Measurements from ENCODE around the gene FUCA2. TPM values are rescaled to one million over a fixed set of nuclear protein-coding genes. Genes with fewer than 3 reads are reported as not detected.
"Not testable (repeated sequence)": the region's sequence is repeated elsewhere in the genome, so short reads cannot be mapped to it uniquely, and the experiment has no call there.

FUCA2 gene
- total RNA-seq, 1 experiment from 2014 or later: 15.3 TPM

DNA sequence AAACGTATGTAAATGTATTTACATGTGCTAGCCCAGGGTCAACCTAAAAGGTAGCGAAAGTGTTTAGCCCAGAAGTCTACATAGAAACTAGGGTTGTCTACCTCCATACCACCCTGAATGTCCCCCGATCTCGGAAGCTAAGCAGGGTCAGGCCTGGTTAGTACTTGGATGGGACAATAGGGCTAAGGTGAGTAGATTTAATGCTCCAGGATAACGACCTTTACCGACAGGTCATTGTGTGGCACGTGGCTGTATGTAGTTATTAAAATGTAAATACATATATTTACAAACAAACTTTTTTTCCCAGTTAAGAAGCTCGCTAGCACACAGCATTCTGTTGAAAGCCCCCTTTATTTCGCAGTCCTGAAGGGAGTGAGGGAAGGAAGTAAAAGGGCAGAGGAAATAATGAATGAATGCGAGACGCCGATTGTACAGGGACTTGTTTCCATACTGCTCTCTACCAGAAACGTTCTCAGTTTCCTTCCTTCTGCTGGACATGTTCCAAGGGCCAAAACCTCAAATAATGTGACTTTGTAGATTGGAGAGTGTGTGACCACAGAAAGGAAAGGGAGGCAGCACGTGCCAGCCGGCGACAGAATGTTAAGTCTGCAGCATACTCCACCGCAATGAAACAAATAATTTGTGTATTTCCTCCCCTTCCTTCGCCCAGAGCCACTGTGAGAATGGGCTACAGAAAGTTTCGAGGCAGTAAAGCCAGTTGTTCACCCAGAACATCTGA is 61.6 kb downstream of the FUCA2 start:
- Histone ChIP-seq H3K4me1 (ENCODE audit: insufficient read depth, low read length, poor library complexity, severe bottlenecking) (peaks cover 7% of the 10 kb centered on the region), H3K36me3 (ENCODE audit: insufficient read depth, low read length, poor library complexity, severe bottlenecking) (no peaks in the 10 kb centered on the region), H3K27me3 (replicated peaks; ENCODE audit: insufficient read depth, low read depth, low read length, poor library complexity) (no peaks in the 10 kb centered on the region), H3K27ac (ENCODE audit: low read depth, low read length, poor library complexity, severe bottlenecking) (peak overlapping the region; percentile 71), H3K9me3 (ENCODE audit: low read depth, low read length, poor library complexity, severe bottlenecking) (no peaks in the 10 kb centered on the region), H3K4me3 (ENCODE audit: low read depth, low read length, poor library complexity, severe bottlenecking) (peak overlapping the region; percentile 57)
- POLR2A ChIA-PET (ENCODE audit: low non-redundant PET): no interaction called here
- no peak for TF ChIP-seq EZH2 (IDR thresholded peaks at IDR 0.05; ENCODE audit: borderline replicate concordance, low read depth, low read length, poor library complexity, severe bottlenecking)
- TF ChIP-seq, protein P1, sequence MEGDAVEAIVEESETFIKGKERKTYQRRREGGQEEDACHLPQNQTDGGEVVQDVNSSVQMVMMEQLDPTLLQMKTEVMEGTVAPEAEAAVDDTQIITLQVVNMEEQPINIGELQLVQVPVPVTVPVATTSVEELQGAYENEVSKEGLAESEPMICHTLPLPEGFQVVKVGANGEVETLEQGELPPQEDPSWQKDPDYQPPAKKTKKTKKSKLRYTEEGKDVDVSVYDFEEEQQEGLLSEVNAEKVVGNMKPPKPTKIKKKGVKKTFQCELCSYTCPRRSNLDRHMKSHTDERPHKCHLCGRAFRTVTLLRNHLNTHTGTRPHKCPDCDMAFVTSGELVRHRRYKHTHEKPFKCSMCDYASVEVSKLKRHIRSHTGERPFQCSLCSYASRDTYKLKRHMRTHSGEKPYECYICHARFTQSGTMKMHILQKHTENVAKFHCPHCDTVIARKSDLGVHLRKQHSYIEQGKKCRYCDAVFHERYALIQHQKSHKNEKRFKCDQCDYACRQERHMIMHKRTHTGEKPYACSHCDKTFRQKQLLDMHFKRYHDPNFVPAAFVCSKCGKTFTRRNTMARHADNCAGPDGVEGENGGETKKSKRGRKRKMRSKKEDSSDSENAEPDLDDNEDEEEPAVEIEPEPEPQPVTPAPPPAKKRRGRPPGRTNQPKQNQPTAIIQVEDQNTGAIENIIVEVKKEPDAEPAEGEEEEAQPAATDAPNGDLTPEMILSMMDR (conservative IDR thresholded peaks at IDR 0.05; ENCODE audit: low read depth, low read length): no peak
- DNase-seq (ENCODE audit: low spot score): peak; percentile 18
- CTCF ChIA-PET: no interaction called here
- intact Hi-C loops (cut with micrococcal nuclease; ENCODE audit: unreplicated experiment): no loop called here
- TSS peak; percentile 89 for BruUV-seq (replicated peaks)

DNA sequence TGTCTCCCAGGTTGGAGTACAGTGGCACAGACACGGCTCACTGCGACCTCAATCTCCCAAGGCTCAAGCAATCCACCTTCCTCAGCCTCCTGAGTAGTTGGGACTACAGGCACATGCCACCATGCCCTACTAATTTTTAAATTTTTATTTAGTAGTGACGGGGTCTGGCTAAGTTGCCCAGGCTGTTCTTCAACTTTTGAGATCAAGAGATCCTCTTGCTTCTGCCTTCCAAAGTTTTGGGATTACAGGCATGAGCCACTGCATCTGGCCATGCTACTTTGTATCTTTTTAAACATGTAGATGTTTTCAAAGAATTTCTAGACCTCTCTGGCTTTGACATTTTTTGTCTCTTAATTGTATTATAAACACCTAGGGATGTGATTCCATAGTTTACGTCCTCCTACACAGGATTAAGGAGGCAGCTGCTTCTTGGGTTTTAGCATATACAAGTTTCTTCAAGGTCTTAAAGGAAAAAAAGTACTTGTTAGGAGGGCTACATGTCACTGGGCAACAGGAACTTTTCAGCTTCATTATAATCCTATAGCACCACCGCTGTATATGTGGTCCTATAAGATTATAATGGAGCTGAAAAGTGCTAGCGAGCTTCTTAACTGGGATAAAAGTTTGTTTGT is 62.3 kb downstream of the FUCA2 start:
- Histone ChIP-seq H3K4me3 (ENCODE audit: low read depth, low read length, poor library complexity, severe bottlenecking) (peak overlapping the region; percentile 57), H3K27me3 (replicated peaks; ENCODE audit: insufficient read depth, low read depth, low read length, poor library complexity) (no peaks in the 10 kb centered on the region), H3K36me3 (ENCODE audit: insufficient read depth, low read length, poor library complexity, severe bottlenecking) (no peaks in the 10 kb centered on the region), H3K27ac (ENCODE audit: low read depth, low read length, poor library complexity, severe bottlenecking) (peak overlapping the region; percentile 71), H3K9me3 (ENCODE audit: low read depth, low read length, poor library complexity, severe bottlenecking) (no peaks in the 10 kb centered on the region), H3K4me1 (ENCODE audit: insufficient read depth, low read length, poor library complexity, severe bottlenecking) (peaks cover 7% of the 10 kb centered on the region)
- CTCF ChIA-PET: no interaction called here
- POLR2A ChIA-PET (ENCODE audit: low non-redundant PET): no interaction called here
- intact Hi-C loops (cut with micrococcal nuclease; ENCODE audit: unreplicated experiment): no loop called here
- no peak for TF ChIP-seq EZH2 (IDR thresholded peaks at IDR 0.05; ENCODE audit: borderline replicate concordance, low read depth, low read length, poor library complexity, severe bottlenecking)
- TF ChIP-seq, protein P1 (conservative IDR thresholded peaks at IDR 0.05; ENCODE audit: low read depth, low read length): no peak
- DNase-seq (ENCODE audit: low spot score): no peak
- no TSS peak for BruUV-seq (replicated peaks)

DNA sequence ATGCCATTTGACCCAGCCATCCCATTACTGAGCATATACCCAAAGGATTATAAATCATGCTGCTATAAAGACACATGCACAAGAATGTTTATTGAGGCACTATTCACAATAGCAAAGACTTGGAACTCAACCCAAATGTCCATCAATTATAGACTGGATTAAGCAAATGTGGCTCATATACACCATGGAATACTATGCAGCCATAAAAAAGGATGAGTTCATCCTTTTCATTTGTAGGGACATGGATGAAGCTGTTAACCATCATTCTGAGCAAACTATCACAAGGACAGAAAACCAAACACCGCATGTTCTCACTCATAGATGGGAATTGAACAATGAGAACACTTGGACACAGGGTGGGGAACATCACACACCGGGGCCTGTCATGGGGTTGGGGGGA is 63.7 kb downstream of the FUCA2 start:
- POLR2A ChIA-PET (ENCODE audit: low non-redundant PET); H3K27me3 ChIP-seq (replicated peaks; ENCODE audit: insufficient read depth, low read depth, low read length, poor library complexity); H3K36me3 ChIP-seq (ENCODE audit: insufficient read depth, low read length, poor library complexity, severe bottlenecking); H3K4me1 ChIP-seq (ENCODE audit: insufficient read depth, low read length, poor library complexity, severe bottlenecking); H3K4me3 ChIP-seq (ENCODE audit: low read depth, low read length, poor library complexity, severe bottlenecking); intact Hi-C loops (cut with micrococcal nuclease; ENCODE audit: unreplicated experiment); DNase-seq (ENCODE audit: low spot score); CTCF ChIA-PET; H3K27ac ChIP-seq (ENCODE audit: low read depth, low read length, poor library complexity, severe bottlenecking); H3K9me3 ChIP-seq (ENCODE audit: low read depth, low read length, poor library complexity, severe bottlenecking); BruUV-seq (replicated peaks): not testable (repeated sequence)

Other genes starting within 250 kb of the FUCA2 start
- 9.0 and 9.9 TPM in 2 replicates for gene ADAT2, start 61.0 kb downstream of the FUCA2 start, total RNA-seq (2021)
- gene PEX3, start 60.9 kb downstream of the FUCA2 start, total RNA-seq (2021): 15.5 and 19.0 TPM in 2 replicates
- 2.4 and 3.8 TPM in 2 replicates for gene PHACTR2, start 166.2 kb upstream of the FUCA2 start, total RNA-seq (2021)